Thyroid gland (tissue), 4 donors: ENCODE results near the gene ASB15.

Source experiments
- CTCF ChIP-seq, 6 experiments: fragments of 200-600 bp in 3 of 6; fragments of 450-650 bp in 3 of 6; sonication (generic) in 3 of 6; IDR thresholded peaks; one replicate each; pipeline ENCODE4 v1.5.1; 2016 to 2019; ENCODE audit warnings: antibody characterized with exemption in 6 of 6, mild to moderate bottlenecking in 2 of 6, inconsistent platforms in 1 of 6, moderate library complexity in 1 of 6
- POLR2A ChIP-seq, 2 donors: fragments of 450-650 bp; IDR thresholded peaks; one replicate each; pipeline ENCODE4 v1.6.1; 2017; ENCODE audit warnings: antibody characterized with exemption in 2 of 2, mild to moderate bottlenecking in 2 of 2, moderate library complexity in 1 of 2

GRCh38 chr7:123639631-123640030, 38.0 kb downstream of the ASB15 start:
- no peak for TF ChIP-seq CTCF (IDR thresholded peaks at IDR 0.05)
- no peak for TF ChIP-seq POLR2A (IDR thresholded peaks at IDR 0.05)
